HepG2 (cell line): ENCODE measurements around the gene MUC6. TPM values are rescaled to one million over a fixed set of nuclear protein-coding genes. Genes with fewer than 3 reads are reported as not detected.

Experiments used
- ATAC-seq: fragments of 200-7000 bp; cut with Tn5 transposase; 3 replicates; pipeline ENCODE4 v1.9.1; 2020; ENCODE audit warnings: mild to moderate bottlenecking, moderate library complexity
- BruUV-seq: library from RNA; stranded (reverse); fragments of 400-500 nt; replicated peaks from 2 replicates; lab custom pipeline; 2021; lab: Mats Ljungman, UMichigan
- CTCF ChIA-PET: fragments of 300-600 bp; formaldehyde crosslinking; extraction: SDS; loops from one replicate; lab custom pipeline; 2021; ENCODE audit warnings: low total read pairs, inconsistent platforms, low intra/inter-chr PET ratio; lab: Yijun Ruan, JAX
- POLR2A ChIA-PET: fragments of 350-600 bp; sonication (Branson Sonifier 250); formaldehyde crosslinking; loops from one replicate; lab custom pipeline; 2020; ENCODE audit warnings: antibody characterized with exemption, inconsistent platforms; lab: Yijun Ruan, JAX
- DNase-seq: peaks from one replicate; pipeline ENCODE4 v3.0.0-alpha.2; 2015; ENCODE audit warnings: low spot score
- FAIRE-seq: peaks from 3 replicates; lab custom pipeline; 2011; peaks lifted over from hg19 to GRCh38; lab: Jason Lieb, UNC
- H2AFZ ChIP-seq: one replicate; pipeline ENCODE4 v1.6.1; 2011; ENCODE audit warnings: low read length, inconsistent platforms
- H3K27ac ChIP-seq: fragments of 300-600 bp; 3 replicates; pipeline ENCODE4 v1.8.0; 2011; ENCODE audit warnings: mixed run types, mild to moderate bottlenecking, mixed read lengths, low read length, inconsistent platforms; ENCODE audit not compliant: insufficient read depth; ENCODE audit errors: extremely low read length
- H3K27me3 ChIP-seq, 2 experiments: fragments of 200-600 bp in 1 of 2; 2 replicates in 1 of 2; 3 replicates in 1 of 2; pipeline versions ENCODE4 v1.6.0 to v1.8.0; 2011; ENCODE audit warnings: low read length in 2 of 2, mild to moderate bottlenecking in 2 of 2, moderate library complexity in 2 of 2, inconsistent platforms in 1 of 2; ENCODE audit not compliant: insufficient read depth in 2 of 2, control insufficient read depth in 1 of 2
- H3K36me3 ChIP-seq, 2 experiments: fragments of 200-600 bp in 1 of 2; replicated peaks in 1 of 2; 2 replicates in 1 of 2; 3 replicates in 1 of 2; pipeline versions ENCODE4 v1.5.1 to v1.8.0; 2011; ENCODE audit warnings: low read length in 2 of 2, inconsistent platforms in 1 of 2; ENCODE audit not compliant: insufficient read depth in 2 of 2, control insufficient read depth in 1 of 2
- H3K4me1 ChIP-seq: 2 replicates; pipeline ENCODE4 v1.5.1; 2012; ENCODE audit warnings: low read length, inconsistent platforms; ENCODE audit not compliant: insufficient read depth
- H3K4me2 ChIP-seq: 2 replicates; pipeline ENCODE4 v1.6.0; 2011; ENCODE audit warnings: low read depth, low read length, inconsistent platforms
- H3K4me3 ChIP-seq, 3 experiments: fragments of 200-600 bp in 1 of 3; sonication (generic), shearing (Covaris generic) in 1 of 3; replicated peaks in 1 of 3; 2 replicates each; pipeline ENCODE4 v1.5.1; 2011 to 2016; ENCODE audit warnings: low read length in 3 of 3, inconsistent platforms in 2 of 3, low read depth in 2 of 3, mild to moderate bottlenecking in 2 of 3, control low read depth in 1 of 3, mixed read lengths in 1 of 3; ENCODE audit not compliant: insufficient read depth in 1 of 3
- H3K79me2 ChIP-seq: one replicate; pipeline ENCODE4 v1.6.1; 2011; ENCODE audit warnings: low read length, inconsistent platforms; ENCODE audit not compliant: insufficient read depth
- H3K9ac ChIP-seq: 2 replicates; pipeline ENCODE4 v1.6.0; 2011; ENCODE audit warnings: mild to moderate bottlenecking, low read depth, low read length, inconsistent platforms; ENCODE audit not compliant: insufficient read depth
- H3K9me3 ChIP-seq: 2 replicates; pipeline ENCODE4 v1.5.1; 2012; ENCODE audit warnings: mild to moderate bottlenecking, low read length
- H4K20me1 ChIP-seq: 2 replicates; pipeline ENCODE4 v1.6.0; 2011; ENCODE audit warnings: inconsistent platforms, mild to moderate bottlenecking, low read length, moderate library complexity; ENCODE audit not compliant: insufficient read depth
- ATRX ChIP-seq: sonication (generic); formaldehyde crosslinking; IDR thresholded peaks from 2 replicates; pipeline ENCODE4 v1.4.0; 2020; ENCODE audit warnings: missing genetic modification reagents, borderline replicate concordance
- ETS1 ChIP-seq: sonication (generic); formaldehyde crosslinking; IDR thresholded peaks from 2 replicates; pipeline ENCODE4 v1.4.0; 2020; ENCODE audit warnings: missing genetic modification reagents
- EZH2 ChIP-seq: conservative IDR thresholded peaks from 2 replicates; pipeline ENCODE4 v1.6.1; 2012; ENCODE audit warnings: mild to moderate bottlenecking, low read depth, low read length, moderate library complexity
- RBM39 ChIP-seq: fragments of 200-400 bp; formaldehyde crosslinking; IDR thresholded peaks from one replicate; pipeline ENCODE4 v1.6.1; 2018; ENCODE audit warnings: antibody characterized with exemption, mild to moderate bottlenecking, low read depth, low read length; ENCODE audit not compliant: poor library complexity, severe bottlenecking
- ZBTB20 ChIP-seq: sonication (generic); formaldehyde crosslinking; IDR thresholded peaks from 2 replicates; pipeline ENCODE4 v1.8.1; 2023; ENCODE audit warnings: missing genetic modification reagents, low read depth, mild to moderate bottlenecking, borderline replicate concordance
- ZFP36L1 ChIP-seq: sonication (generic); formaldehyde crosslinking; IDR thresholded peaks from 2 replicates; pipeline ENCODE4 v1.8.0; 2022; ENCODE audit warnings: mild to moderate bottlenecking, missing genetic modification reagents, moderate library complexity
- ZFX ChIP-seq: sonication (generic); formaldehyde crosslinking; IDR thresholded peaks from 2 replicates; pipeline ENCODE4 v1.4.0; 2020; ENCODE audit warnings: mild to moderate bottlenecking, low read depth, missing genetic modification reagents, moderate library complexity
- WGBS: methylation state at CpG from one replicate; pipeline ENCODE4 v1.1.6; 2017; ENCODE audit warnings: low lambda C conversion rate; 5-methylcytosine and 5-hydroxymethylcytosine counted together
- in situ Hi-C: cut with HindIII; loops from 2 replicates; pipeline ENCODE4 v1.10.0; 2017; ENCODE audit warnings: low pct_unique_long_range_greater_than_20kb; ENCODE audit not compliant: extremely low pct_ligation_motif_present
- intact Hi-C: fragments of 100-400 bp; cut with micrococcal nuclease; formaldehyde crosslinking; loops from one replicate; pipeline ENCODE4 v1.10.0; 2022; ENCODE audit not compliant: unreplicated experiment
- polyA plus RNA-seq, 8 experiments: library from polyadenylated mRNA; depleted of rRNA in 3 of 8; stranded (reverse) in 7 of 8; unstranded in 1 of 8; fragments of >200 nt; fragmentation: Illumina TruSeq in 4 of 8; extraction: Trizol in 4 of 8; gene quantifications; 2 replicates each; pipeline versions ENCODE4 v1.2.1 to v1.2.3, GENCODE V29; 2011 to 2016; ENCODE audit warnings: low read depth in 4 of 8, missing spikeins in 1 of 8, mixed read lengths in 1 of 8; ENCODE audit not compliant: insufficient read depth in 1 of 8
- total RNA-seq, 5 experiments: library from RNA; depleted of rRNA; stranded (reverse); fragments of >200 nt; fragmentation: Illumina TruSeq; extraction: Trizol; gene quantifications; 2 replicates each; pipeline ENCODE4 v1.2.3, GENCODE V29; 2016; ENCODE audit warnings: low read depth in 1 of 5
- TF ChIP-seq, protein P1 (sequence below): sonication (generic); formaldehyde crosslinking; IDR thresholded peaks from 2 replicates; pipeline ENCODE4 v1.4.0; 2020; ENCODE audit warnings: missing genetic modification reagents
- TF ChIP-seq, protein P2 (sequence below): sonication (generic); formaldehyde crosslinking; IDR thresholded peaks from 2 replicates; pipeline ENCODE4 v1.4.0; 2020; ENCODE audit warnings: missing genetic modification reagents

The MUC6 gene
- total and polyA plus RNA-seq, 2 of the 13 experiments (the other 11 are each of a cell fraction or from before 2014, with no cell fraction given): not detected

DNA sequence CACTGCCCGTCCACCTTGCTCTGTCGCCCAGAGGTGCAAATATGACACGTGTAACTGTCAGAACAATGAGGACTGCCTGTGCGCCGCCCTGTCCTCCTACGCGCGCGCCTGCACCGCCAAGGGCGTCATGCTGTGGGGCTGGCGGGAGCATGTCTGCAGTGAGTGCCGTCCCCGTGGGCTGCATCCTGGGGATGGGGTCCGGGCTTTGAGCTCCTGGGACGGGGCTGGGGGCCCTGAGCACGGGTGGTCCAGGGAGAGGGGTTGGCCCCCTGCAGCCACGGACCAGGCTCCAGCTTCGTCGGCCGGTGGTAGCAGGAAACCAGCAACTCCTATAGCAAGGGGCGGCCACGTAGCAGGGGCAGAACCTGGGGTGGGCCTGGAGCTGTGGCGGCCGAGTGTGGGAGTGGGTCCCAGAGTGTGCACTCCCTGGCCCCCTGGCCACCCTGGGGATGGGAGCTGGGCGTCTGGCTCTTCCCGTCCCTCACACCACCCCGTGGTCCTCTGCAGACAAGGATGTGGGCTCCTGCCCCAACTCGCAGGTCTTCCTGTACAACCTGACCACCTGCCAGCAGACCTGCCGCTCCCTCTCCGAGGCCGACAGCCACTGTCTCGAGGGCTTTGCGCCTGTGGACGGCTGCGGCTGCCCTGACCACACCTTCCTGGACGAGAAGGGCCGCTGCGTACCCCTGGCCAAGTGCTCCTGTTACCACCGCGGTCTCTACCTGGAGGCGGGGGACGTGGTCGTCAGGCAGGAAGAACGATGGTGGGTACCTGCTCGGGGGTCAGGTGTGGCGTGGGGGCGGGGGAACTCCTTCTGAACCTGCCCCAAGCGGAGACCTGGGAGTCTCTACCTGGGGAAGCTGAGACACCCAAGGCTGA is 48.3 kb upstream of the MUC6 start:
- H3K4me3 ChIP-seq: no peak overlapping the region
- CTCF ChIA-PET: no interaction called here
- no peaks in the 10 kb centered on the region for H3K79me2 ChIP-seq
- H3K27ac ChIP-seq: no peak overlapping the region
- no peaks in the 10 kb centered on the region for H3K36me3 ChIP-seq
- in situ Hi-C loops (no loop called here), intact Hi-C loops (no loop called here)
- H4K20me1 ChIP-seq: no peaks in the 10 kb centered on the region
- TF ChIP-seq ATRX (CRISPR knock-in tag) (no peak), EZH2 (0 out of 2 replicates have a peak, but pooled peaks have one; percentile 42)
- no peak overlapping the region for H3K9ac ChIP-seq
- POLR2A ChIA-PET: no interaction called here
- FAIRE-seq (no peak), ATAC-seq (no peak), DNase-seq (no peak)
- peaks cover 18 to 66% of the 10 kb centered on the region in 2 experiments; a peak in 4 of 5 replicates for H3K27me3 ChIP-seq
- BruUV-seq: no TSS peak
- WGBS: 64% methylated on average over 13 of the region's 49 CpGs
- no peak overlapping the region for H3K4me2 ChIP-seq
- H3K9me3 ChIP-seq: no peaks in the 10 kb centered on the region
- no peak overlapping the region for H2AFZ ChIP-seq
- H3K4me1 ChIP-seq: no peaks in the 10 kb centered on the region

- no peaks in the 10 kb centered on the region for H4K20me1 ChIP-seq
- intact Hi-C loops (no loop called here), in situ Hi-C loops (no loop called here)
- no peaks in the 10 kb centered on the region for H3K36me3 ChIP-seq
- H3K9ac ChIP-seq: no peak overlapping the region
- DNase-seq (no peak), ATAC-seq (no peak), FAIRE-seq (no peak)
- no peak overlapping the region for H3K4me2 ChIP-seq
- no TSS peak for BruUV-seq
- H2AFZ ChIP-seq: no peak overlapping the region
- 54% methylated on average over 11 of the region's 34 CpGs for WGBS
- no peak overlapping the region for H3K4me3 ChIP-seq
- no peaks in the 10 kb centered on the region for H3K4me1 ChIP-seq
- H3K79me2 ChIP-seq: no peaks in the 10 kb centered on the region
- H3K27me3 ChIP-seq: peaks cover 18 to 57% of the 10 kb centered on the region in 2 experiments; a peak in 4 of 5 replicates
- no peaks in the 10 kb centered on the region for H3K9me3 ChIP-seq
- ChIA-PET CTCF (no interaction called here), POLR2A (no interaction called here)
- no peak overlapping the region for H3K27ac ChIP-seq
- TF ChIP-seq ZFP36L1 (CRISPR knock-in tag) (no peak), RBM39 (no peak), ZBTB20 (CRISPR knock-in tag) (no peak), ETS1 (CRISPR knock-in tag) (no peak), ZFX (CRISPR knock-in tag) (no peak)
- TF ChIP-seq, protein P1, sequence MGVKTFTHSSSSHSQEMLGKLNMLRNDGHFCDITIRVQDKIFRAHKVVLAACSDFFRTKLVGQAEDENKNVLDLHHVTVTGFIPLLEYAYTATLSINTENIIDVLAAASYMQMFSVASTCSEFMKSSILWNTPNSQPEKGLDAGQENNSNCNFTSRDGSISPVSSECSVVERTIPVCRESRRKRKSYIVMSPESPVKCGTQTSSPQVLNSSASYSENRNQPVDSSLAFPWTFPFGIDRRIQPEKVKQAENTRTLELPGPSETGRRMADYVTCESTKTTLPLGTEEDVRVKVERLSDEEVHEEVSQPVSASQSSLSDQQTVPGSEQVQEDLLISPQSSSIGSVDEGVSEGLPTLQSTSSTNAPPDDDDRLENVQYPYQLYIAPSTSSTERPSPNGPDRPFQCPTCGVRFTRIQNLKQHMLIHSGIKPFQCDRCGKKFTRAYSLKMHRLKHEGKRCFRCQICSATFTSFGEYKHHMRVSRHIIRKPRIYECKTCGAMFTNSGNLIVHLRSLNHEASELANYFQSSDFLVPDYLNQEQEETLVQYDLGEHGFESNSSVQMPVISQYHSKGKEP (CRISPR knock-in tag): no peak
- TF ChIP-seq, protein P2, sequence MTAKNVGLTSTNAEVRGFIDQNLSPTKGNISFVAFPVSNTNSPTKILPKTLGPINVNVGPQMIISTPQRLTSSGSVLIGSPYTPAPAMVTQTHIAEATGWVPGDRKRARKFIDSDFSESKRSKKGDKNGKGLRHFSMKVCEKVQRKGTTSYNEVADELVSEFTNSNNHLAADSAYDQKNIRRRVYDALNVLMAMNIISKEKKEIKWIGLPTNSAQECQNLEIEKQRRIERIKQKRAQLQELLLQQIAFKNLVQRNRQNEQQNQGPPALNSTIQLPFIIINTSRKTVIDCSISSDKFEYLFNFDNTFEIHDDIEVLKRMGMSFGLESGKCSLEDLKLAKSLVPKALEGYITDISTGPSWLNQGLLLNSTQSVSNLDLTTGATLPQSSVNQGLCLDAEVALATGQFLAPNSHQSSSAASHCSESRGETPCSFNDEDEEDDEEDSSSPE: no peak
Measured at GRCh38 chr11:1083621-1084551, 47.4 kb upstream of the MUC6 start.
